Progenitor cell of endocrine pancreas (in vitro differentiated cells): ENCODE data around the gene DHX8. TPM values are rescaled to one million over a fixed set of nuclear protein-coding genes. Genes with fewer than 3 reads are reported as not detected.

Experiments
- DNase-seq: peaks from one replicate; pipeline ENCODE4 v3.0.0; 2021; ENCODE audit warnings: low spot score; ENCODE audit not compliant: unreplicated experiment
- H3K27ac Mint-ChIP-seq: 2 replicates; pipeline ENCODE4 v1.8.0; 2021; ENCODE audit warnings: mild to moderate bottlenecking, moderate library complexity, mixed read lengths
- H3K27me3 Mint-ChIP-seq: 2 replicates; pipeline ENCODE4 v1.8.0; 2021; ENCODE audit warnings: mixed read lengths
- H3K36me3 Mint-ChIP-seq: 2 replicates; pipeline ENCODE4 v1.8.0; 2022; ENCODE audit warnings: mixed read lengths; ENCODE audit not compliant: insufficient read depth
- H3K4me1 Mint-ChIP-seq: 2 replicates; pipeline ENCODE4 v1.8.0; 2021; ENCODE audit warnings: low read depth, mixed read lengths
- H3K4me3 Mint-ChIP-seq: 2 replicates; pipeline ENCODE4 v1.8.0; 2021; ENCODE audit warnings: low read depth, mild to moderate bottlenecking, moderate library complexity, mixed read lengths
- H3K9me3 Mint-ChIP-seq: 2 replicates; pipeline ENCODE4 v1.8.0; 2021; ENCODE audit warnings: low read depth, mixed read lengths
- total RNA-seq: library from RNA; stranded (reverse); gene quantifications from 2 replicates; pipeline ENCODE4 v1.2.1, GENCODE V29; 2021
- TF ChIP-seq, protein P1 (sequence below): fragments of 200-600 bp; sonication (generic); IDR thresholded peaks from one replicate; pipeline ENCODE4 v1.5.0; 2021; ENCODE audit warnings: antibody characterized with exemption, mild to moderate bottlenecking; ENCODE audit not compliant: unreplicated experiment

The DHX8 gene
- total RNA-seq, 1 donor from 2014 or later = 55.2 TPM

GRCh38 chr17:43540821-43541674, 57.3 kb downstream of the DHX8 start:
- H3K9me3 Mint-ChIP-seq = no peaks in the 10 kb centered on the region
- TF ChIP-seq, protein P1, sequence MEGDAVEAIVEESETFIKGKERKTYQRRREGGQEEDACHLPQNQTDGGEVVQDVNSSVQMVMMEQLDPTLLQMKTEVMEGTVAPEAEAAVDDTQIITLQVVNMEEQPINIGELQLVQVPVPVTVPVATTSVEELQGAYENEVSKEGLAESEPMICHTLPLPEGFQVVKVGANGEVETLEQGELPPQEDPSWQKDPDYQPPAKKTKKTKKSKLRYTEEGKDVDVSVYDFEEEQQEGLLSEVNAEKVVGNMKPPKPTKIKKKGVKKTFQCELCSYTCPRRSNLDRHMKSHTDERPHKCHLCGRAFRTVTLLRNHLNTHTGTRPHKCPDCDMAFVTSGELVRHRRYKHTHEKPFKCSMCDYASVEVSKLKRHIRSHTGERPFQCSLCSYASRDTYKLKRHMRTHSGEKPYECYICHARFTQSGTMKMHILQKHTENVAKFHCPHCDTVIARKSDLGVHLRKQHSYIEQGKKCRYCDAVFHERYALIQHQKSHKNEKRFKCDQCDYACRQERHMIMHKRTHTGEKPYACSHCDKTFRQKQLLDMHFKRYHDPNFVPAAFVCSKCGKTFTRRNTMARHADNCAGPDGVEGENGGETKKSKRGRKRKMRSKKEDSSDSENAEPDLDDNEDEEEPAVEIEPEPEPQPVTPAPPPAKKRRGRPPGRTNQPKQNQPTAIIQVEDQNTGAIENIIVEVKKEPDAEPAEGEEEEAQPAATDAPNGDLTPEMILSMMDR = no peak

GRCh38 chr17:43542859-43543258, 59.1 kb downstream of the DHX8 start:
- TF ChIP-seq, protein P1 = no peak
- Mint-ChIP-seq H3K4me1 (peaks cover 50% of the 10 kb centered on the region), H3K4me3 (no peak overlapping the region), H3K36me3 (peaks cover 4% of the 10 kb centered on the region), H3K27ac (no peak overlapping the region), H3K9me3 (no peaks in the 10 kb centered on the region), H3K27me3 (peaks cover 14% of the 10 kb centered on the region)
- DNase-seq = no peak

More at GRCh38 chr17:43540821-43541674, 57.3 kb downstream of the DHX8 start:
- H3K27ac Mint-ChIP-seq = no peak overlapping the region
- peaks cover 8% of the 10 kb centered on the region for H3K36me3 Mint-ChIP-seq
- H3K4me3 Mint-ChIP-seq = no peak overlapping the region
- DNase-seq = no peak
- peaks cover 38% of the 10 kb centered on the region for H3K4me1 Mint-ChIP-seq
- no peaks in the 10 kb centered on the region for H3K27me3 Mint-ChIP-seq

GRCh38 chr17:43543300-43543699, 59.5 kb downstream of the DHX8 start:
- TF ChIP-seq, protein P1 = no peak
- H3K27ac Mint-ChIP-seq = no peak overlapping the region
- peaks cover 4% of the 10 kb centered on the region for H3K36me3 Mint-ChIP-seq
- H3K4me1 Mint-ChIP-seq = peaks cover 50% of the 10 kb centered on the region
- H3K27me3 Mint-ChIP-seq = peaks cover 16% of the 10 kb centered on the region
- no peaks in the 10 kb centered on the region for H3K9me3 Mint-ChIP-seq
- H3K4me3 Mint-ChIP-seq = peak overlapping the region; percentile 84
- DNase-seq = no peak

- TF ChIP-seq, protein P1 = no peak
- H3K27ac Mint-ChIP-seq = peak overlapping the region; percentile 95
- H3K27me3 Mint-ChIP-seq = peaks cover 16% of the 10 kb centered on the region
- H3K36me3 Mint-ChIP-seq = peaks cover 4% of the 10 kb centered on the region
- H3K9me3 Mint-ChIP-seq = no peaks in the 10 kb centered on the region
- H3K4me3 Mint-ChIP-seq = peak overlapping the region; percentile 84
- H3K4me1 Mint-ChIP-seq = peaks cover 49% of the 10 kb centered on the region
- DNase-seq = no peak
Measured at GRCh38 chr17:43543771-43544575, 60.2 kb downstream of the DHX8 start.

GRCh38 chr17:43545383-43545632, 61.5 kb downstream of the DHX8 start:
- Mint-ChIP-seq H3K9me3 (no peaks in the 10 kb centered on the region), H3K4me3 (peak overlapping the region; percentile 84), H3K36me3 (no peaks in the 10 kb centered on the region), H3K4me1 (peaks cover 40% of the 10 kb centered on the region), H3K27me3 (peaks cover 24% of the 10 kb centered on the region), H3K27ac (peak overlapping the region; percentile 95)
- peak; percentile 26 for DNase-seq
- TF ChIP-seq, protein P1 = no peak
